ENCODE measurements around the gene GPR61.

The GPR61 gene

GRCh38 chr1:109498161-109498801 lies 41.4 kb upstream of the GPR61 start:
- H3F3A ChIP-seq (ENCODE audit: insufficient read depth, low read length), result no peaks in the 10 kb centered on the region
- H3K9me2 ChIP-seq (ENCODE audit: low read depth, low read length), result no peaks in the 10 kb centered on the region
- no peaks in the 10 kb centered on the region for H4K20me1 ChIP-seq (ENCODE audit: insufficient read depth, low read length)
- no peak overlapping the region for H3K4me3 ChIP-seq (ENCODE audit: low read depth, low read length, poor library complexity, severe bottlenecking)
- H3K36me3 ChIP-seq (ENCODE audit: insufficient read depth, low read length), result peaks cover 17% of the 10 kb centered on the region; the same call in 1 of the 2 replicates
- no peaks in the 10 kb centered on the region for H3K27me3 ChIP-seq (ENCODE audit: insufficient read depth, low read length)
- peaks cover 27% of the 10 kb centered on the region for H3K4me1 ChIP-seq (ENCODE audit: insufficient read depth, low read length, severe bottlenecking)
- H2AFZ ChIP-seq (ENCODE audit: low read length), result no peak overlapping the region
- TF ChIP-seq EZH2 (IDR thresholded peaks at IDR 0.05; ENCODE audit: borderline replicate concordance, low read length) (no peak), CTCF (IDR thresholded peaks at IDR 0.05; ENCODE audit: low read length) (peak; percentile 48)
- H3K9me3 ChIP-seq (ENCODE audit: low read length), result no peaks in the 10 kb centered on the region
- no peak overlapping the region for H3K9ac ChIP-seq (ENCODE audit: low read length)
- H3K4me2 ChIP-seq (ENCODE audit: low read length), result no peak overlapping the region
- H3K79me2 ChIP-seq (ENCODE audit: insufficient read depth, low read length), result no peaks in the 10 kb centered on the region
- H3K27ac ChIP-seq (ENCODE audit: low read depth, low read length, poor library complexity, severe bottlenecking), result no peak overlapping the region

GRCh38 chr1:109499081-109499480 lies 40.6 kb upstream of the GPR61 start:
- no peak for TF ChIP-seq EZH2 (IDR thresholded peaks at IDR 0.05; ENCODE audit: borderline replicate concordance, low read length)
- TF ChIP-seq CTCF (IDR thresholded peaks at IDR 0.05; ENCODE audit: low read length), result no peak
- peaks cover 22% of the 10 kb centered on the region for H3K4me1 ChIP-seq (ENCODE audit: insufficient read depth, low read length, severe bottlenecking)
- no peaks in the 10 kb centered on the region for H3F3A ChIP-seq (ENCODE audit: insufficient read depth, low read length)
- no peaks in the 10 kb centered on the region for H3K27me3 ChIP-seq (ENCODE audit: insufficient read depth, low read length)
- no peak overlapping the region for H3K9ac ChIP-seq (ENCODE audit: low read length)
- no peaks in the 10 kb centered on the region for H3K9me3 ChIP-seq (ENCODE audit: low read length)
- H3K4me3 ChIP-seq (ENCODE audit: low read depth, low read length, poor library complexity, severe bottlenecking), result no peak overlapping the region
- no peak overlapping the region for H3K4me2 ChIP-seq (ENCODE audit: low read length)
- H3K27ac ChIP-seq (ENCODE audit: low read depth, low read length, poor library complexity, severe bottlenecking), result no peak overlapping the region
- no peaks in the 10 kb centered on the region for H3K9me2 ChIP-seq (ENCODE audit: low read depth, low read length)
- H3K79me2 ChIP-seq (ENCODE audit: insufficient read depth, low read length), result no peaks in the 10 kb centered on the region
- peaks cover 17% of the 10 kb centered on the region; the same call in 1 of the 2 replicates for H3K36me3 ChIP-seq (ENCODE audit: insufficient read depth, low read length)
- no peak overlapping the region for H2AFZ ChIP-seq (ENCODE audit: low read length)
- H4K20me1 ChIP-seq (ENCODE audit: insufficient read depth, low read length), result no peaks in the 10 kb centered on the region

GRCh38 chr1:109499661-109500536 lies 39.8 kb upstream of the GPR61 start:
- Histone ChIP-seq H3K4me3 (ENCODE audit: low read depth, low read length, poor library complexity, severe bottlenecking) (no peak overlapping the region), H3K27ac (ENCODE audit: low read depth, low read length, poor library complexity, severe bottlenecking) (no peak overlapping the region), H3K9ac (ENCODE audit: low read length) (no peak overlapping the region), H2AFZ (ENCODE audit: low read length) (no peak overlapping the region), H3K36me3 (ENCODE audit: insufficient read depth, low read length) (peaks cover 17% of the 10 kb centered on the region; the same call in 1 of the 2 replicates), H3K27me3 (ENCODE audit: insufficient read depth, low read length) (no peaks in the 10 kb centered on the region), H3F3A (ENCODE audit: insufficient read depth, low read length) (no peaks in the 10 kb centered on the region), H3K79me2 (ENCODE audit: insufficient read depth, low read length) (no peaks in the 10 kb centered on the region), H3K4me2 (ENCODE audit: low read length) (no peak overlapping the region), H3K9me3 (ENCODE audit: low read length) (no peaks in the 10 kb centered on the region), H4K20me1 (ENCODE audit: insufficient read depth, low read length) (no peaks in the 10 kb centered on the region), H3K9me2 (ENCODE audit: low read depth, low read length) (no peaks in the 10 kb centered on the region), H3K4me1 (ENCODE audit: insufficient read depth, low read length, severe bottlenecking) (peaks cover 16% of the 10 kb centered on the region)
- TF ChIP-seq EZH2 (IDR thresholded peaks at IDR 0.05; ENCODE audit: borderline replicate concordance, low read length) (no peak), CTCF (IDR thresholded peaks at IDR 0.05; ENCODE audit: low read length) (peak; percentile 63)
